Loucy (cell line): ENCODE measurements around the gene SYNGR1.

Experiments
- H2AFZ ChIP-seq: fragments of 200-600 bp; sonication (generic); 2 replicates; pipeline ENCODE4 v1.6.0; 2016; ENCODE audit warnings: antibody characterized with exemption, mild to moderate bottlenecking, low read length, moderate library complexity
- H3F3A ChIP-seq: fragments of 200-600 bp; 2 replicates; pipeline ENCODE4 v1.6.0; 2016; ENCODE audit warnings: antibody characterized with exemption, low read depth, mild to moderate bottlenecking
- H3K27me3 ChIP-seq: fragments of 200-600 bp; sonication (generic); 2 replicates; pipeline ENCODE4 v1.6.1; 2014; ENCODE audit warnings: low read length, mild to moderate bottlenecking; ENCODE audit not compliant: insufficient read depth, poor library complexity, severe bottlenecking
- H3K36me3 ChIP-seq: fragments of 200-600 bp; sonication (generic); 2 replicates; pipeline ENCODE4 v1.6.1; 2016; ENCODE audit warnings: low read length; ENCODE audit not compliant: insufficient read depth
- H3K4me1 ChIP-seq: fragments of 200-600 bp; sonication (generic); 2 replicates; pipeline ENCODE4 v1.5.1; 2014; ENCODE audit warnings: low read length, mild to moderate bottlenecking; ENCODE audit not compliant: insufficient read depth, poor library complexity, severe bottlenecking
- H3K4me2 ChIP-seq: fragments of 200-600 bp; sonication (generic); 2 replicates; pipeline ENCODE4 v1.6.0; 2014; ENCODE audit warnings: antibody characterized with exemption, low read length, low read depth, mild to moderate bottlenecking; ENCODE audit not compliant: poor library complexity, severe bottlenecking
- H3K4me3 ChIP-seq: fragments of 200-600 bp; sonication (generic); 2 replicates; pipeline ENCODE4 v1.5.1; 2014; ENCODE audit warnings: low read length, mild to moderate bottlenecking, mixed read lengths; ENCODE audit not compliant: poor library complexity, severe bottlenecking
- H3K79me2 ChIP-seq: fragments of 200-600 bp; sonication (generic); 2 replicates; pipeline ENCODE4 v1.6.1; 2014; ENCODE audit warnings: low read length; ENCODE audit not compliant: insufficient read depth
- H3K9ac ChIP-seq: fragments of 200-600 bp; sonication (generic); 2 replicates; pipeline ENCODE4 v1.6.0; 2014; ENCODE audit warnings: mild to moderate bottlenecking, low read depth, low read length, moderate library complexity; ENCODE audit not compliant: poor library complexity, severe bottlenecking
- H3K9me2 ChIP-seq: fragments of 200-600 bp; sonication (generic); replicated peaks from 2 replicates; pipeline ENCODE4 v1.6.1; 2016; ENCODE audit warnings: low read depth, low read length, mixed read lengths
- H3K9me3 ChIP-seq: fragments of 200-600 bp; sonication (generic); 2 replicates; pipeline ENCODE4 v1.6.1; 2014; ENCODE audit warnings: mild to moderate bottlenecking, antibody characterized with exemption, low read length, low read depth; ENCODE audit not compliant: insufficient read depth
- H4K20me1 ChIP-seq: fragments of 200-600 bp; sonication (generic); 2 replicates; pipeline ENCODE4 v1.6.0; 2014; ENCODE audit warnings: antibody characterized with exemption, low read length, mild to moderate bottlenecking; ENCODE audit not compliant: insufficient read depth, poor library complexity, severe bottlenecking
- CTCF ChIP-seq: fragments of 200-600 bp; sonication (generic); conservative IDR thresholded peaks from 2 replicates; pipeline ENCODE4 v1.5.1; 2014; ENCODE audit warnings: mild to moderate bottlenecking, antibody characterized with exemption, low read length
- EZH2phosphoT487 ChIP-seq: fragments of 200-600 bp; IDR thresholded peaks from 2 replicates; pipeline ENCODE4 v1.6.1; 2018; ENCODE audit warnings: antibody characterized with exemption, mild to moderate bottlenecking, moderate library complexity, borderline replicate concordance

The SYNGR1 gene

GRCh38 chr22:39351689-39352214, 2.0 kb downstream of the SYNGR1 start:
- TF ChIP-seq EZH2phosphoT487 (no peak), CTCF (0 out of 2 replicates have a peak, but pooled peaks have one; percentile 16)
- Histone ChIP-seq H3K4me2 (peak overlapping the region; percentile 93), H3K9me2 (no peaks in the 10 kb centered on the region), H3F3A (peaks cover 5% of the 10 kb centered on the region; the same call in 1 of the 2 replicates), H3K36me3 (no peaks in the 10 kb centered on the region), H3K27me3 (no peaks in the 10 kb centered on the region), H3K9ac (peak overlapping the region; percentile 84), H2AFZ (peak overlapping the region; percentile 13; the same call in 1 of the 2 replicates), H3K9me3 (no peaks in the 10 kb centered on the region), H4K20me1 (peaks cover 6% of the 10 kb centered on the region), H3K4me3 (peak overlapping the region; percentile 88), H3K4me1 (peaks cover 41% of the 10 kb centered on the region), H3K79me2 (peaks cover 40% of the 10 kb centered on the region)

DNA sequence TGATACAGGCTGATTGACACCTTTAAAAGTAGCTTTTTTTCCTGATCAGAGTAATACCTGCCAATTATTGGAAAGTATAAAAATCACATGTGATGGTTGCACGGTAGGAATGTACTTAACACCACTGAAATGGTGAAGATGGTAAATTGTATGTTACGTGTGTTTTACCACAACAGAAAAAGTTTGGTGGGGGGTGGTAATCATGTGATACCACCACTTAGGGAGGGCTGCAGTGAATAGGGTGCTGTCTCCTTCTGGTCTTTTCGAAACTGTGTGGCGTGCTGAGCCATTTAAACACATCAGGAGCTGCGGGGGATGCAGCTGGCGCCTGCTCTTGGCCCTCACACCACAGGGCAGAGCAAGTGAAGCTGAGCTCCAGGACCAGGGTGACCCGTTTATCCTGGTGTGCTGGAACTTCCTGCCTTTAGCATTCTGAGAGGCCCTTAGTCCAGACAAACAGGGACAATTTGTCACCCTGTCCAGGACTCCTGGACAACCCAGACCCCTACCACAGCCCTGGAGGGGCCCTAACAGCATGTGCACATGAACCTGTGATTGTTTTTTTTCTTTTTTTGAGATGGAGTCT, 2.6 kb downstream of the SYNGR1 start:
- no peaks in the 10 kb centered on the region for H3K9me3 ChIP-seq
- TF ChIP-seq CTCF (no peak), EZH2phosphoT487 (no peak)
- H3F3A ChIP-seq, result peaks cover 5% of the 10 kb centered on the region; the same call in 1 of the 2 replicates
- H3K9me2 ChIP-seq, result no peaks in the 10 kb centered on the region
- no peaks in the 10 kb centered on the region for H3K27me3 ChIP-seq
- H2AFZ ChIP-seq, result no peak overlapping the region
- peak overlapping the region; percentile 93 for H3K4me2 ChIP-seq
- peak overlapping the region; percentile 88 for H3K4me3 ChIP-seq
- H3K9ac ChIP-seq, result peak overlapping the region; percentile 84
- H3K36me3 ChIP-seq, result no peaks in the 10 kb centered on the region
- peaks cover 42% of the 10 kb centered on the region for H3K79me2 ChIP-seq
- peaks cover 6% of the 10 kb centered on the region for H4K20me1 ChIP-seq
- H3K4me1 ChIP-seq, result peaks cover 41% of the 10 kb centered on the region

DNA sequence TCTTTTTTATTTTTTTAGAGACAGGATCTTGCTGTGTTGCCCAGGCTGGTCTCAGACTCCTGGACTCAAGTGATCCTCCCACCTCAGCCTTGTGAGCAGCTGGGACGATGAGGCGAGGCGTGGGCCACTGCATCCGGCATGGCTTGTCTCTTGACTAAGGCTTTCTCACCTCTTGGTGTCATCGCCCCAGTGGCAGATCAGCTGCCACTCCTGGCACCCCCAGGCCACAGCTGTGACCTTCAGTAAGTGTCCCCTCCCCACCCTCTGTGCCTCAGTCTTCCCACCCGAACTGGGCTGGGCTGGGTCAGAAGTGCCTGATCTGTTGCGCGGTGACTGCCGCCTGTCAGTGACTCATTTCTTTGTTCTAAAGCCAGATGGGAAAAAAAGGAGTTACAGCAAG, 3.6 kb downstream of the SYNGR1 start:
- Histone ChIP-seq H4K20me1 (peaks cover 6% of the 10 kb centered on the region), H3K27me3 (no peaks in the 10 kb centered on the region), H3K4me3 (no peak overlapping the region), H3F3A (peaks cover 5% of the 10 kb centered on the region; the same call in 1 of the 2 replicates), H3K9ac (no peak overlapping the region), H3K9me2 (no peaks in the 10 kb centered on the region), H3K4me1 (peaks cover 41% of the 10 kb centered on the region), H3K79me2 (peaks cover 42% of the 10 kb centered on the region), H2AFZ (no peak overlapping the region), H3K4me2 (no peak overlapping the region), H3K36me3 (no peaks in the 10 kb centered on the region), H3K9me3 (no peaks in the 10 kb centered on the region)
- no peak for TF ChIP-seq CTCF
